IMR-90 (cell line): ENCODE data around the gene CEACAM21. TPM values are rescaled to one million over a fixed set of nuclear protein-coding genes. Genes with fewer than 3 reads are reported as not detected.
A peak's percentile ranks its signal among the peaks of the same experiment; 100 is the strongest.

Experiments used
- ATAC-seq: fragments of 200-7000 bp; cut with Tn5 transposase; 2 replicates; pipeline ENCODE4 v1.9.1; 2020; ENCODE audit warnings: low read depth, mild to moderate bottlenecking, moderate library complexity
- BruUV-seq: library from RNA; stranded (reverse); fragments of 400-500 nt; replicated peaks from 2 replicates; lab custom pipeline; 2021; lab: Mats Ljungman, UMichigan
- CTCF ChIA-PET: fragments of 300-600 bp; formaldehyde crosslinking; extraction: SDS; loops from one replicate; lab custom pipeline; 2021; ENCODE audit warnings: antibody characterized with exemption; lab: Yijun Ruan, JAX
- POLR2A ChIA-PET: fragments of 300-600 bp; sonication (Branson Sonifier 250); formaldehyde crosslinking; loops from one replicate; lab custom pipeline; 2022; ENCODE audit warnings: antibody characterized with exemption; ENCODE audit not compliant: unreplicated experiment; lab: Charles Lee
- DNase-seq: peaks from one replicate; pipeline ENCODE4 v3.0.0; 2013
- H2AFZ ChIP-seq: replicated peaks from 2 replicates; pipeline ENCODE3; 2013; ENCODE audit warnings: low read length, mild to moderate bottlenecking; ENCODE audit not compliant: poor library complexity
- H2AK5ac ChIP-seq: 2 replicates; pipeline ENCODE4 v1.6.1; 2013; ENCODE audit warnings: low read depth, low read length, inconsistent platforms
- H2AK9ac ChIP-seq: replicated peaks from 2 replicates; pipeline ENCODE3; 2013; ENCODE audit warnings: mild to moderate bottlenecking, low read depth, low read length, moderate library complexity; ENCODE audit not compliant: poor library complexity
- H2BK120ac ChIP-seq: 2 replicates; pipeline ENCODE4 v1.6.1; 2013; ENCODE audit warnings: low read depth, low read length, inconsistent platforms
- H2BK15ac ChIP-seq: 3 replicates; pipeline ENCODE4 v1.6.1; 2013; ENCODE audit warnings: low read depth, low read length, inconsistent platforms
- H2BK20ac ChIP-seq: 2 replicates; pipeline ENCODE4 v1.6.1; 2013; ENCODE audit warnings: low read depth, mild to moderate bottlenecking, inconsistent platforms, low read length, moderate library complexity
- H2BK5ac ChIP-seq: 2 replicates; pipeline ENCODE4 v1.6.1; 2013; ENCODE audit warnings: mild to moderate bottlenecking, low read depth, low read length, inconsistent platforms; ENCODE audit not compliant: poor library complexity, severe bottlenecking
- H3K14ac ChIP-seq: replicated peaks from 2 replicates; pipeline ENCODE4 v1.6.1; 2013; ENCODE audit warnings: low read depth, low read length, inconsistent platforms
- H3K18ac ChIP-seq: 2 replicates; pipeline ENCODE4 v1.6.1; 2013; ENCODE audit warnings: low read depth, low read length, control low read depth
- H3K23ac ChIP-seq: 2 replicates; pipeline ENCODE4 v1.6.1; 2013; ENCODE audit warnings: low read depth, low read length, inconsistent platforms
- H3K27ac ChIP-seq: 2 replicates; pipeline ENCODE4 v1.5.1; 2013; ENCODE audit warnings: mild to moderate bottlenecking, control low read depth, low read length; ENCODE audit not compliant: insufficient read depth
- H3K27me3 ChIP-seq: 2 replicates; pipeline ENCODE4 v1.6.1; 2013; ENCODE audit warnings: low read length; ENCODE audit not compliant: control insufficient read depth, insufficient read depth
- H3K36me3 ChIP-seq: 2 replicates; pipeline ENCODE4 v1.6.1; 2013; ENCODE audit warnings: low read length, mixed read lengths; ENCODE audit not compliant: control insufficient read depth, insufficient read depth
- H3K4ac ChIP-seq: 2 replicates; pipeline ENCODE4 v1.6.1; 2013; ENCODE audit warnings: low read depth, low read length, inconsistent platforms
- H3K4me1 ChIP-seq: 2 replicates; pipeline ENCODE4 v1.6.1; 2013; ENCODE audit warnings: low read length, mixed read lengths; ENCODE audit not compliant: control insufficient read depth, insufficient read depth
- H3K4me2 ChIP-seq: 2 replicates; pipeline ENCODE4 v1.6.1; 2013; ENCODE audit warnings: low read depth, mild to moderate bottlenecking, control low read depth, low read length, moderate library complexity
- H3K4me3 ChIP-seq: 2 replicates; pipeline ENCODE4 v1.5.1; 2013; ENCODE audit warnings: low read depth, mild to moderate bottlenecking, control low read depth, low read length, moderate library complexity; ENCODE audit not compliant: insufficient read depth
- H3K56ac ChIP-seq: 2 replicates; pipeline ENCODE4 v1.6.1; 2013; ENCODE audit warnings: low read length, inconsistent platforms; ENCODE audit not compliant: insufficient read depth; ENCODE audit errors: extremely low read depth
- H3K79me1 ChIP-seq, 2 experiments: 2 replicates each; pipeline ENCODE4 v1.6.1; 2013; ENCODE audit warnings: low read length in 2 of 2, inconsistent platforms in 1 of 2, low read depth in 1 of 2
- H3K9ac ChIP-seq: 2 replicates; pipeline ENCODE4 v1.6.1; 2013; ENCODE audit warnings: low read depth, low read length, control low read depth
- H3K9me1 ChIP-seq: 2 replicates; pipeline ENCODE4 v1.6.1; 2013; ENCODE audit warnings: low read length, inconsistent platforms; ENCODE audit not compliant: insufficient read depth
- H3K9me3 ChIP-seq: 2 replicates; pipeline ENCODE4 v1.6.1; 2013; ENCODE audit warnings: low read length; ENCODE audit not compliant: control insufficient read depth, insufficient read depth
- H4K20me1 ChIP-seq: 2 replicates; pipeline ENCODE4 v1.6.1; 2013; ENCODE audit warnings: low read length, inconsistent platforms; ENCODE audit not compliant: insufficient read depth
- H4K5ac ChIP-seq: 2 replicates; pipeline ENCODE4 v1.6.1; 2013; ENCODE audit warnings: mild to moderate bottlenecking, low read depth, low read length, control low read depth
- H4K8ac ChIP-seq, 2 experiments: 2 replicates each; pipeline ENCODE4 v1.6.1; 2013; ENCODE audit warnings: low read depth in 2 of 2, low read length in 2 of 2, control low read depth in 1 of 2, inconsistent platforms in 1 of 2
- H4K91ac ChIP-seq: 2 replicates; pipeline ENCODE4 v1.6.1; 2013; ENCODE audit warnings: low read depth, low read length, inconsistent platforms; ENCODE audit not compliant: insufficient read depth
- CTCF ChIP-seq: conservative IDR thresholded peaks from 2 replicates; pipeline ENCODE4 v1.5.1; 2012; ENCODE audit warnings: mild to moderate bottlenecking, low read depth, low read length, improper control_type of control experiment
- MAZ ChIP-seq: IDR thresholded peaks from 2 replicates; pipeline ENCODE4 v1.6.1; 2012; ENCODE audit warnings: low read depth, mild to moderate bottlenecking, low read length, improper control_type of control experiment, moderate library complexity, borderline replicate concordance
- MXI1 ChIP-seq: IDR thresholded peaks from 2 replicates; pipeline ENCODE4 v1.6.1; 2012; ENCODE audit warnings: low read depth, mild to moderate bottlenecking, low read length, moderate library complexity, borderline replicate concordance
- POLR2A ChIP-seq: IDR thresholded peaks from 2 replicates; pipeline ENCODE4 v1.6.1; 2012; ENCODE audit warnings: mild to moderate bottlenecking, low read depth, low read length
- WGBS, 2 experiments: methylation state at CpG; one replicate each; pipeline versions ENCODE4 v1.1.5 to v1.1.7; 2013; ENCODE audit warnings: missing lambda C conversion rate in 2 of 2; ENCODE audit not compliant: insufficient read length in 1 of 2; ENCODE audit errors: extremely low coverage in 2 of 2; 5-methylcytosine and 5-hydroxymethylcytosine counted together
- dilution Hi-C: fragments of 300-500 bp; cut with HindIII; formaldehyde crosslinking; loops from one replicate; pipeline ENCODE4 v1.14.3; 2018; ENCODE audit warnings: low sequenced_read_pairs; ENCODE audit not compliant: unreplicated experiment
- in situ Hi-C: fragments of 300-500 bp; cut with MboI; formaldehyde crosslinking; loops from 3 replicates; pipeline ENCODE4 v1.14.3; 2019; ENCODE audit warnings: low sequenced_read_pairs, inconsistent platforms, mixed read lengths
- intact Hi-C: fragments of 100-400 bp; cut with micrococcal nuclease; formaldehyde crosslinking; loops from 2 replicates; pipeline ENCODE4 v1.10.0; 2022
- polyA plus RNA-seq, 3 experiments: library from polyadenylated mRNA; depleted of rRNA; stranded (reverse); fragments of >200 nt; gene quantifications; 2 replicates each; pipeline ENCODE4 v1.2.3, GENCODE V29; 2012; ENCODE audit warnings: low replicate concordance in 1 of 3
- total RNA-seq: library from RNA; depleted of rRNA; stranded (reverse); fragments of >200 nt; gene quantifications from 2 replicates; pipeline ENCODE4 v1.2.3, GENCODE V29; 2012

The CEACAM21 gene
- total and polyA plus RNA-seq, 2 of the 4 experiments (the other 2 are of a cell fraction): not detected

- ATAC-seq (no peak), DNase-seq (no peak)
- ChIA-PET POLR2A (no interaction called here), CTCF (no interaction called here)
- Histone ChIP-seq H2BK5ac (no peak overlapping the region), H2AK5ac (no peak overlapping the region), H2AK9ac (no peak overlapping the region), H3K23ac (no peak overlapping the region), H3K9me1 (no peaks in the 10 kb centered on the region), H2BK120ac (no peak overlapping the region), H3K4me3 (no peak overlapping the region), H4K20me1 (no peaks in the 10 kb centered on the region), H3K18ac (no peak overlapping the region), H3K9ac (no peak overlapping the region), H2BK20ac (no peak overlapping the region), H4K5ac (no peak overlapping the region), H3K56ac (no peak overlapping the region), H2AFZ (peak overlapping the region; percentile 56), H2BK15ac (no peak overlapping the region), H3K4me2 (no peak overlapping the region), H3K27ac (no peak overlapping the region), H3K4me1 (no peaks in the 10 kb centered on the region), H4K8ac (no peak overlapping the region), H3K4ac (no peak overlapping the region), H3K36me3 (no peaks in the 10 kb centered on the region), H3K27me3 (peaks cover 21% of the 10 kb centered on the region), H3K9me3 (no peaks in the 10 kb centered on the region), H4K91ac (no peak overlapping the region), H3K14ac (no peak overlapping the region), H3K79me1 (no peaks in the 10 kb centered on the region)
- intact Hi-C loops (no loop called here), dilution Hi-C loops (no loop called here), in situ Hi-C loops (no loop called here)
- BruUV-seq: no TSS peak
- 40% methylated on average over 2 of the region's 11 CpGs; no CpG with 5 or more reads in 1 of the 2 experiments for WGBS, 2 experiments
- no peak for TF ChIP-seq POLR2A
- no peak for TF ChIP-seq MAZ
- no peak for TF ChIP-seq CTCF
- TF ChIP-seq MXI1: no peak
These were observed 35.8 kb upstream of the CEACAM21 start for GRCh38 chr19:41540041-41540695.
